Left forelimb (tissue), 1 donor: ENCODE data around the gene ASB11.
"Not testable (repeated sequence)": the region's sequence is repeated elsewhere in the genome, so short reads cannot be mapped to it uniquely, and the experiment has no call there.

Source experiments
- DNase-seq: peaks from one replicate; pipeline ENCODE4 v3.0.0-alpha.2; 2018; ENCODE audit warnings: low spot score

Gene ASB11

GRCh38 chrX:15305899-15306298 lies 9.5 kb downstream of the ASB11 start:
- not testable (repeated sequence) for DNase-seq

- no peak for DNase-seq
Measured at GRCh38 chrX:15301924-15302323, 13.5 kb downstream of the ASB11 start.

GRCh38 chrX:15299941-15300851 lies 15.2 kb downstream of the ASB11 start:
- DNase-seq: no peak

- no peak for DNase-seq
Measured at GRCh38 chrX:15298780-15299179, 16.7 kb downstream of the ASB11 start.

GRCh38 chrX:15298201-15298600 lies 17.2 kb downstream of the ASB11 start:
- DNase-seq: no peak

GRCh38 chrX:15293451-15293850 lies 22.0 kb downstream of the ASB11 start:
- no peak for DNase-seq

- no peak for DNase-seq
Measured at GRCh38 chrX:15292861-15293260, 22.6 kb downstream of the ASB11 start.

- no peak for DNase-seq
Measured at GRCh38 chrX:15277604-15278003, 37.8 kb downstream of the ASB11 start.

- no peak for DNase-seq
Measured at GRCh38 chrX:15274946-15275345, 40.5 kb downstream of the ASB11 start.

GRCh38 chrX:15273275-15273674 lies 42.2 kb downstream of the ASB11 start:
- not testable (repeated sequence) for DNase-seq

- no peak for DNase-seq
Measured at GRCh38 chrX:15271757-15272156, 43.7 kb downstream of the ASB11 start.

- peak; percentile 64 for DNase-seq
Measured at GRCh38 chrX:15269618-15270521, 45.6 kb downstream of the ASB11 start, which contains the start of gene ASB9. Gene ASB9 (minus strand): TSS chrX:15270083. CDS start chrX:15269874, 209 bp downstream.

GRCh38 chrX:15269120-15269519 lies 46.3 kb downstream of the ASB11 start:
- no peak for DNase-seq

GRCh38 chrX:15254852-15255251 lies 60.6 kb downstream of the ASB11 start:
- no peak for DNase-seq

- no peak for DNase-seq
Measured at GRCh38 chrX:15245896-15246295, 69.5 kb downstream of the ASB11 start.

- DNase-seq: no peak
Measured at GRCh38 chrX:15244421-15244820, 71.0 kb downstream of the ASB11 start.

GRCh38 chrX:15242899-15243555 lies 72.4 kb downstream of the ASB11 start:
- no peak for DNase-seq

GRCh38 chrX:15241301-15241700 lies 74.1 kb downstream of the ASB11 start:
- no peak for DNase-seq

- DNase-seq: no peak
Measured at GRCh38 chrX:15240414-15240813, 75.0 kb downstream of the ASB11 start.

GRCh38 chrX:15236146-15236545 lies 79.3 kb downstream of the ASB11 start:
- DNase-seq: no peak

GRCh38 chrX:15235001-15235400 lies 80.4 kb downstream of the ASB11 start:
- no peak for DNase-seq

- DNase-seq: no peak
Measured at GRCh38 chrX:15233416-15234015, 81.9 kb downstream of the ASB11 start.
